Fibroblast of the aortic adventitia (primary cell): Measurements from ENCODE around the gene PRC1. TPM values are rescaled to one million over a fixed set of nuclear protein-coding genes. Genes with fewer than 3 reads are reported as not detected.
A peak's percentile ranks its signal among the peaks of the same experiment; 100 is the strongest.
"Not testable (repeated sequence)": the region's sequence is repeated elsewhere in the genome, so short reads cannot be mapped to it uniquely, and the experiment has no call there.

Experiments used
- DNase-seq: peaks from one replicate; pipeline ENCODE4 v3.0.0-alpha.2; 2010; ENCODE audit warnings: low read depth
- H3K4me3 ChIP-seq: 2 replicates; pipeline ENCODE4 v1.5.1; 2011; ENCODE audit warnings: low read depth, mild to moderate bottlenecking, control low read depth, low read length, moderate library complexity
- total RNA-seq: library from RNA; depleted of rRNA; stranded (reverse); fragments of >200 nt; gene quantifications from 2 replicates; pipeline ENCODE4 v1.2.3, GENCODE V29; 2012; ENCODE audit warnings: low replicate concordance
- TF ChIP-seq, protein P1 (sequence below): IDR thresholded peaks from 2 replicates; pipeline ENCODE4 v1.5.1; 2011; ENCODE audit warnings: mild to moderate bottlenecking, low read length, control low read depth, inconsistent platforms; ENCODE audit not compliant: insufficient read depth

Gene PRC1
- total RNA-seq, 1 donor: 109 TPM

GRCh38 chr15:90930861-90931574 lies 63.3 kb downstream of the PRC1 start:
- TF ChIP-seq, protein P1, sequence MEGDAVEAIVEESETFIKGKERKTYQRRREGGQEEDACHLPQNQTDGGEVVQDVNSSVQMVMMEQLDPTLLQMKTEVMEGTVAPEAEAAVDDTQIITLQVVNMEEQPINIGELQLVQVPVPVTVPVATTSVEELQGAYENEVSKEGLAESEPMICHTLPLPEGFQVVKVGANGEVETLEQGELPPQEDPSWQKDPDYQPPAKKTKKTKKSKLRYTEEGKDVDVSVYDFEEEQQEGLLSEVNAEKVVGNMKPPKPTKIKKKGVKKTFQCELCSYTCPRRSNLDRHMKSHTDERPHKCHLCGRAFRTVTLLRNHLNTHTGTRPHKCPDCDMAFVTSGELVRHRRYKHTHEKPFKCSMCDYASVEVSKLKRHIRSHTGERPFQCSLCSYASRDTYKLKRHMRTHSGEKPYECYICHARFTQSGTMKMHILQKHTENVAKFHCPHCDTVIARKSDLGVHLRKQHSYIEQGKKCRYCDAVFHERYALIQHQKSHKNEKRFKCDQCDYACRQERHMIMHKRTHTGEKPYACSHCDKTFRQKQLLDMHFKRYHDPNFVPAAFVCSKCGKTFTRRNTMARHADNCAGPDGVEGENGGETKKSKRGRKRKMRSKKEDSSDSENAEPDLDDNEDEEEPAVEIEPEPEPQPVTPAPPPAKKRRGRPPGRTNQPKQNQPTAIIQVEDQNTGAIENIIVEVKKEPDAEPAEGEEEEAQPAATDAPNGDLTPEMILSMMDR: no peak
- H3K4me3 ChIP-seq: peak overlapping the region; percentile 74
- DNase-seq: peak; percentile 35

GRCh38 chr15:90929246-90930019 lies 64.9 kb downstream of the PRC1 start:
- no peak for DNase-seq
- peak overlapping the region; percentile 74 for H3K4me3 ChIP-seq
- TF ChIP-seq, protein P1: no peak

DNA sequence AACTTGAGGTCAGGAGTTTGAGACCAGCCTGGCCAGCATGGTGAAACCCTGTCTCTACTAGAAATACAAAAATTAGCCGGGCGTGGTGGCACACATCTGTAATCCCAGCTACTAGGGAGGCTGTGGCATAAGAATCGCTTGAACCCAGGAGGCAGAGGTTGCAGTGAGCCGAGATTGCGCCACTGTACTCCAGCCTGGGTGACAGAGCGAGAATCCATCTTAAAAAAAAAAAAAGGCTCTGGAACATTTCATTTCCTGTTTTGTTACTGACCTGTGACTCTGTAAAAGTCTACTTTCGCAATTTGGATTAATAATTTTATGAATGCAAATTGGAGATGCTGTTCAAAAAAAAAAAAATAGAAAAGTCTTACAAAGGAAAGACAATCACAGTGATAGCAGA lies 66.2 kb downstream of the PRC1 start:
- not testable (repeated sequence) for DNase-seq, H3K4me3 ChIP-seq

GRCh38 chr15:90926766-90927165 lies 67.6 kb downstream of the PRC1 start:
- not testable (repeated sequence) for H3K4me3 ChIP-seq, DNase-seq

- TF ChIP-seq, protein P1: no peak
- no peak overlapping the region for H3K4me3 ChIP-seq
- DNase-seq: no peak
These were observed 70.0 kb downstream of the PRC1 start for GRCh38 chr15:90924375-90924774.

DNA sequence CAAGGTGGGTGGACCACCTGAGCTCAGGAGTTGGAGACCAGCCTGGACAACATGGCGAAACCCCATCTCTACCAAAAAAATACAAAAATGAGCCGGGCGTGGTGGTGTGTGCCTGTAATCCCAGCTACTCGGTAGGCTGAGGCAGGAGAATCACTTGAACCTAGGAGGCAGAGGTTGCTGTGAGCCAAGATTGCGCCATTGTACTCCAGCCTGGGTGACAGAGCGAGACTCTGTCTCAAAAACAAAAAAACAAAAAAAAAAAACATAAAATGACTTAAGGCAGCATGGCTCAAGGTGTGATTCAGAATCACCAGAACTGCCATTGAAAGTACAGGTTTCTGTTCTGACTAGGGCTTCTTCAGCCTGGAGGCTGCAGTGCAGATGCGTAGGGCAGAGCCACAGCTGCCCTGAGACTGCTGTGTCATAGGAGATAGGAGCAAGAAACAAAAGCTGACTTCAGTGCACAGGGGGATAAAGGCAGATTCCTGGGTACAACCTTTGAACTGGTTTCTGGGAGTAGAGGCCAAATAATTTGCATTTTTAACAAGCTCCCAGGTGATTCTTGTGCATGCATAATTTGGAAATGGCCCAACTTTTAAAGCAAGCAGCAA lies 71.5 kb downstream of the PRC1 start:
- not testable (repeated sequence) for H3K4me3 ChIP-seq, DNase-seq

DNA sequence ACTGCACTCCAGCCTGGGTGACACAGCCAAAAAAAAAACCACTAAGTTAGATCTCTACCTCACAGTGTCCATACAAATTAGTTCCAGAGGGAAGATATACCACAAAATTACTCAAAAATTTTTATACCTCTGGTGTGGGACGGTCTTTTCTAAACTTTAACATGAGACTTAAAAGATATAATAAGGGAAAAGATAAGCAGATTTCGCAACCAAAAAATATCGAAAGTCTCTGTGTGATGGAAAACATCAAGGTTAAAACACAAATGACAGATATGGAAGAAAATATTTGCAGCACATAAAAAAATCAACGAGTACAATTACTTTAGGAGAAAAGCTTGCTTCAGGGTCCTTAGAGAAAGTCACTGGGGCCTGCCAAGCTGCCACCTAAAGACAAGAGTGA lies 72.4 kb downstream of the PRC1 start:
- TF ChIP-seq, protein P1: no peak
- DNase-seq: no peak

DNA sequence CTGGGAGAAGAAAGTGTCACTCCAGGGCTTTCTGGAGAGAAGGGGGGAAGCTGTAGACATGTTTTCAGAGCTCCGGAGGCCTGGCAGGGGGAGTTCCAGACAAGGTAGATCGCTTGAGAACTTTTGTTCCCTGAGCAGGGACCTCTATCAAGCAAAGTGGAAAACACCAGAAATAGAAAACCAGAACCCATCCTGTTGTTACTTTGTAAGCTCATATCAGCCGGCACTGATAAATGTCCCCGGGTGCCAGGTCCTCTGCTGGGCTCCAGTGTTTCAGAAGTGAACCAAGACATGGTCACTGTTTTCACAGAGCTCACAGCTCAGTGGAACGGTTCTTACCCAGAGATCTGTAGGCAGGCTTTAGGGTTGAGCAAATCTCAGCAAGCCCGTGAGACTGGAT lies 75.5 kb downstream of the PRC1 start:
- TF ChIP-seq, protein P1: no peak
- no peak for DNase-seq
- no peak overlapping the region for H3K4me3 ChIP-seq

More for the DNA sequence above, 72.4 kb downstream of the PRC1 start:
- H3K4me3 ChIP-seq: no peak overlapping the region
